Activated naive CD4-positive, alpha-beta T cell treated with anti-CD3 and anti-CD28 coated beads, Interleukin-2, amount 50 U/mL, for 72 hours (primary cell): ENCODE measurements around the gene ELP1. TPM values are rescaled to one million over a fixed set of nuclear protein-coding genes. Genes with fewer than 3 reads are reported as not detected.
"Not testable (repeated sequence)": the region's sequence is repeated elsewhere in the genome, so short reads cannot be mapped to it uniquely, and the experiment has no call there.

Source experiments
- ATAC-seq, 2 donors: fragments of 150-1000 bp; cut with Tn5 transposase; 2 replicates each; pipeline ENCODE4 v1.10.0; 2021; ENCODE audit warnings: mild to moderate bottlenecking in 2 of 2, moderate library complexity in 2 of 2
- DNase-seq, 2 donors: peaks; one replicate each; pipeline ENCODE4 v3.0.0; 2021 to 2022; ENCODE audit warnings: low spot score in 2 of 2
- H3K27ac Mint-ChIP-seq, 2 donors: one replicate each; pipeline ENCODE4 v1.8.0; 2022; ENCODE audit warnings: mild to moderate bottlenecking in 2 of 2, mixed read lengths in 2 of 2
- H3K36me3 Mint-ChIP-seq, 2 donors: one replicate each; pipeline ENCODE4 v1.8.0; 2022; ENCODE audit warnings: mixed read lengths in 2 of 2
- H3K9me3 Mint-ChIP-seq, 2 donors: one replicate each; pipeline ENCODE4 v1.8.0; 2022; ENCODE audit warnings: mixed read lengths in 2 of 2
- total RNA-seq, 2 donors: library from RNA; stranded (reverse); gene quantifications; one replicate each; pipeline ENCODE4 v1.2.3, GENCODE V29; 2022

The ELP1 gene
- total RNA-seq, 2 donors from 2014 or later, result 22.0 to 32.4 TPM

DNA sequence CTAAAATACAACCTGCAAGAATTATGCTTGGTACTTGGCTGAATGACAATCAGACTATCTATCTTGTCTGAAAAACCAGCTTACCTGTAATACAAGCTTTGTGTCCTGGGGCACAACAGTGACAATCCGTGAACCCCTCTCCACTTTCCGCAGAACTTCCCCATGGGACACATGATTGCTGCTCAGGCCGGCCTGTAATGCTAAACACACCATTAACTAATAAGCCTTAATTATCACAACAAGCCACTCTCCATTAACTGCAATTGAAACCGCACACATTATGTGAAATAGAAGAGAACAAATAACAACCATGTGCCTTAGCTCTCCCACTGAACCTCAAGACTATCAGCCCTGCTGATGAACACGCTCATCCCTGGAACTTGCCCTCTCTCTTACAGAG lies 33.7 kb downstream of the ELP1 start:
- H3K36me3 Mint-ChIP-seq, result peaks cover 15 to 40% of the 10 kb centered on the region in 2 donors
- ATAC-seq, result no peak

DNA sequence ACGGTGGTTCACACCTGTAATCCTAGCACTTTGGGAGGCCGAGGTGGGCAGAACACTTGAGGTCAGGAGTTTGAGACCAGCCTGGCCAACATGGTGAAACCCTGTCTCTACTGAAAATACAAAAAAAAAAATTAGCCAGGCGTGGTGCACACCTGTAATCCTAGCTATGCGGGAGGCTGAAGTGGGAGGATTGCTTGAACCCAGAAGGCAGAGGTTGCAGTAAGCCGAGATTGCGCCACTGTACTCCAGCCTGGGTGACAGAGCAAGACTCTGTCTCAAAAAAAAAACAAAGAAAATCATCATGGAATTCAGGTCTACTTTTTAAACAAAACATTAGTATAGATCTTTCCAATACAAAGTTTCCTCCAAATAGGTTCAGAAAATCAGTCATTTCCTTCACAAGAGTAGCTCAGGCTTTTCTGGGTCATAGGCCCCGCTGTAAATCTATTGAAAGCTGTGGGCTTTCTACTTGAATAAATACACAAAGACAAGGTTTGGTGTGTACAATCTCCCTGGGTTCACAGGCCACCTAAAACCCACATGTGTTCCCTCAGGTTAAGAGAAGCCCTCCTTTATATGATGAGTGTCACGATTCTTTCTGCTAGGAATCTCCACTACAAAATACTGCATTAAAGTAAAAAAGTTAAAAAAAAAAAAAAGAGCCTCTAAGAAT lies 34.8 kb downstream of the ELP1 start:
- not testable (repeated sequence) for H3K27ac Mint-ChIP-seq, ATAC-seq, DNase-seq, H3K9me3 Mint-ChIP-seq
- H3K36me3 Mint-ChIP-seq, result peaks cover 18 to 45% of the 10 kb centered on the region in 2 donors

More for the DNA sequence above, 33.7 kb downstream of the ELP1 start:
- Mint-ChIP-seq H3K9me3 (no peaks in the 10 kb centered on the region), H3K27ac (no peak overlapping the region)
- DNase-seq, result no peak

DNA sequence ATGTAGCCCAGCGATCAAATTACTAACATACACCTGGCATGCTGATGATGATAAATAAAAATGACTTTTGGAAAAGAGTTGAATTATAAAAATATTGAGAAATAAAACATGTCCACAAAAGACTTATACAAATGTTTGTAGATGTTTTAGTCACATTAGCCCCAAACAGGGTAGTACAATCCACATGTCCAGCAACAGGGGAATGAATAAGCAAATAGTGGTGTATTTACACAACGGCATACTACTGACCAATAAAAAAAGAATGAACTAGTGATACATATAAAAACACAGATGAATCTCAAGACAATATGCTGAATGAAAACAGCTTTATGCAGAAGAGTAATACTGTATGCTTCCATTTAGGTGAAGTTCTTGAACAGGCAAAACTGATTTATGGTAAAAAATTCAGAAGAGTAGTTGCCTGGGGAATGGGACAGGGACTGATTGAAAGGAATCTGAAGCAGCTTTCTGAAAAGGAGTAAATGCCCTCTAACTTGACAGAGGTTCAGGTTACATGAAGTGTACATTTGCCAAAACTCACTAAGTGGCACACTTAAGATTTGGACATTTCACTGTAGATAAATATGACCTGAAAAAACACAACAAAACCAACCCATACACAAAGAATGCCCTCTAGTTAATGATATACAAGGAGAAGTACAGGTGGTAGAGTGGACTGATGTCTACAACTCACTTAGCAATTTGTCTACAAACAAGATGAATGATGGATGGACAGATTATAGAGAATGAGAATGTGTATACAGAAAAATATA lies 36.4 kb downstream of the ELP1 start:
- no peak for ATAC-seq
- DNase-seq, result no peak
- no peak overlapping the region for H3K27ac Mint-ChIP-seq
- peaks cover 18 to 40% of the 10 kb centered on the region in 2 donors for H3K36me3 Mint-ChIP-seq
- no peaks in the 10 kb centered on the region for H3K9me3 Mint-ChIP-seq

DNA sequence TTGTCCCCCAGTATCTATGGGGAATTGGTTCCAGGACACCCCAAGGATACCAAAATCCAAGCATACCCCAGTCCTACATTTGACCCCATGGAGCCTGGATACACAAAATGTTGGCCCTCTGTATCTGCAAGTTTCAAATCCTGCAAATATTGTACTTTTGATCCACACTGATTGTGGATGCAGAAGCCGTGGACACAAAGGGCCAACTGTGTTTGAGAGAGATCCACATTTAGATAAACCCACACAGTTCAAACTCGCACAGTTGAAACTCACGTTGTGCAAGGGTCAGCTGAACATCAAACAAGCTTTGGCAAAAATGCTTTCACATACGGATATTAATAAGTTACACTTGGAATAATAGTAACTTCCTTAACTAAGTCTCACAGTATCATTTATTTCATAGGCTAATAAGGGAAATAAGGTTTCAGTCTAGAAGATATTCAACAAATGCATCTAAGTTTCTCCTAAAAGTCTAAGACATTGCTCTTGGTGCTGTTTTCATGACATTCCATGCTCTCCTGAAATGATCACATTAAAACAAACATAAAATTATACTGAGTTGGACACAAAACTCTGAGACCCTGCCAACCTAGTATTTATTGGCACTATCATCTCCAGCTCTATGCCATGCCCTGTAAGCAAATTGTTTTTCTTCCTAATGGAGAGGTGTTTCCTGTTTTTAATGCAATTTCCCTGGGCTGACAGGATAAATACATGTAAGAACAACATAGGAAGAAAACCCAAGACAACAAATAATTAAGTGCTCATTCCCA lies 39.5 kb downstream of the ELP1 start:
- no peak for DNase-seq
- no peak for ATAC-seq
- Mint-ChIP-seq H3K36me3 (peaks cover 12 to 43% of the 10 kb centered on the region in 2 donors), H3K9me3 (no peaks in the 10 kb centered on the region), H3K27ac (peak overlapping the region in 1 of 2 donors; percentile 76)

DNA sequence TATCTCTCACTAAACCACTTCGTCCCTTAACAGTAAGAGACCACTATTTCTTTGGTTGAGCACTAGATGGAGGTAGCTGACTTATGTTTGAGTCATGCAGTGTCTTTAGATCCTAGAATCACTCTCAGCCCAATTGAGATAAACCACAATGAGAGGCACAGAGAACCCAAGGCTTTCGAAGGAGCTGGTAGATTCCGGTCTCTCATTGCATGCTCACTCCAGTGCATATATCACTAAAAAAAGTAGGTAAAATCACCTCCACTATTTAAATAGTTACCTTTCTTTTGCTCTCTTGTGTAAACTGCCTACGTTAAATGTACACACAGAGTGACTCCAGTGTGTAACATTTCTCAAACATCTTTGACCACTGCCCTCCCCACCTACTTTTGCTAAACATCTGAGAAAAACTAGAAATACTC lies 44.3 kb downstream of the ELP1 start:
- peak; percentile 16 to 32 for ATAC-seq
- Mint-ChIP-seq H3K36me3 (peaks cover 18 to 20% of the 10 kb centered on the region in 2 donors), H3K27ac (no peak overlapping the region), H3K9me3 (no peaks in the 10 kb centered on the region)
- DNase-seq, result no peak

DNA sequence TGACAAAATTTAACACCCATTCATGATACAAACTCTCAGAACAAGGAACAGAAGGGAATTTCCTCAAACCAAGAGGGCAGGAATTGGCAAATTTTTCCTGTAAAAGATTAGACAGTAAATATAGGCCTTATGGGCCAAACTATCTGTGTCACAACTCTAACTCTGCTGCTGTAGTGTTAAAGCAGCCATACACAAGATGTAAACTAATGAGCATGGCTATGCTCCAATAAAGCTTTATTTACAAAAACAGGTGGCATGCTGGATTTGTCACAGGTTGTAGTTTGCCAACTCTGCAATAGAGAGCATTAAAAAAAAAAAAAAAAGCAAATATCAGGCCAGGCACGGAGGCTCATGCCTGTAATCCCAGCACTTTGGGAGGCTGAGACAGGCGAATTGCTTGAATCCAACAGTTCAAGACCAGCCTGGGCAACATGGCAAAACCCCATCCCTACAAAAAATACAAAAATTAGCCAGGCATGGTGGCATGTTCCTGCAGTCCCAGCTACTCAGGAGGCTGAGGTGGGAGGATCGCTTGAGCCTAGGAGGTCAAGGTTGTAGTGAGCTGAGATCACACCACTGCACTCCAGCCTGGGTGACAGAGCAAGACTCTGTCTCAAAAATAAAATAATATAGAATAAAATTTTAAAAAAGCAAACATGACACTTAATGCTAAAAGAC lies 47.2 kb downstream of the ELP1 start:
- not testable (repeated sequence) for DNase-seq, H3K9me3 Mint-ChIP-seq, ATAC-seq
- H3K27ac Mint-ChIP-seq, result peak overlapping the region; percentile 84 to 88
- H3K36me3 Mint-ChIP-seq, result peaks cover 15 to 18% of the 10 kb centered on the region in 2 donors

DNA sequence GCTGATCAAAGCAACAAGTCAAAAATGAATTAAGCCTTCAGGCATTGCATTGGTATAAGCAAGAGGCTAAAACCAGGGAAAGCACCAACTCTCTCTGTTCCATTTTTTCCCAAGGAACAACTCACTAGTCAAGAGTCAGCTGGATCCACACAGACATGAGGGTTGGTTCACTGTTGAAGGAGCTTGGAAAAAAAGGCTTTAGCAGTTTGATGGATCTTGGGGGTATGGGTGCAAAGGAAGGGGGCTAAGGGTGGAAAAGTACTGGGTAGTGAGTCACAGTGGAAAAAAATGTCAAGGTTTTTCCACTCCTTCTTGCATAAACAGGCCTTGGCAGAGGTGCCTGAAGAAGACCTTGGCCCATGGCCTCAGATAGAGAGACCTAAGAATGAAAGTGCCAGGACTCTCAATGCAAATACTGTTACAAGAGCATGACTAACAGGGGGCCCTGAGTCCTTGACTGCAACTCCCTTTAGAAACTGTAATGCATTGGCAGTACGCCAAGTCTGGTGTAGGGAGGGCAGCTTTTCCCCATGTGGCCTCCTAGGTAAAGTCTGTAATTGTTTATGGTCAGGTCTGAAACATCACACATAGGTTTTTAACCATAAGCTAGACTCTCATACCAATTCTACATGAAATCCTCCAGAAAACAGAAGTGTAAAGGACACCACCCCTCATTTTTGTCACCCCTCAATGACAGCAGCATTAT lies 48.1 kb downstream of the ELP1 start:
- H3K9me3 Mint-ChIP-seq, result no peaks in the 10 kb centered on the region
- DNase-seq, result peak; percentile 60 to 70
- ATAC-seq, result peak; percentile 99
- H3K36me3 Mint-ChIP-seq, result peaks cover 10 to 18% of the 10 kb centered on the region in 2 donors
- peak overlapping the region; percentile 84 to 88 for H3K27ac Mint-ChIP-seq

DNA sequence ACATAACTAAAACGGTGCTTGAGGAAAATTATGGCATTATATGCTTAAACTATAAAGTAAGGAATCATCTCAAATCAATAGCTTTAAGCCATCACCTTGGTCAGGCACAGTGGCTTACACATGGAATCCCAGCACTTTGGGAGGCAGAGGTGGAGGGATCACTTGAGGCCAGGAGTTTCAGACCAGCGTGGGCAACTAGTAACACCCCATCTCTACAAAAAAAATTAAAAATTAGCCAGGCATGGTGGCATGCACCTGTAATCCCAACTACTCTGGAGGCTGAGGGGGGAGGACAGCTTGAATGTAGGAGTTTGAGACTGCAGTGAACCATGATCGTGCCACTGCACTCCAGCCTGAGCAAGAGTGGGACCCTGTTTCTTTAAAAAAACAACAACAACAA lies 49.2 kb downstream of the ELP1 start:
- DNase-seq, result no peak
- no peak for ATAC-seq
- peaks cover 6 to 18% of the 10 kb centered on the region in 2 donors for H3K36me3 Mint-ChIP-seq
- no peaks in the 10 kb centered on the region for H3K9me3 Mint-ChIP-seq
- H3K27ac Mint-ChIP-seq, result peak overlapping the region; percentile 65 to 84

DNA sequence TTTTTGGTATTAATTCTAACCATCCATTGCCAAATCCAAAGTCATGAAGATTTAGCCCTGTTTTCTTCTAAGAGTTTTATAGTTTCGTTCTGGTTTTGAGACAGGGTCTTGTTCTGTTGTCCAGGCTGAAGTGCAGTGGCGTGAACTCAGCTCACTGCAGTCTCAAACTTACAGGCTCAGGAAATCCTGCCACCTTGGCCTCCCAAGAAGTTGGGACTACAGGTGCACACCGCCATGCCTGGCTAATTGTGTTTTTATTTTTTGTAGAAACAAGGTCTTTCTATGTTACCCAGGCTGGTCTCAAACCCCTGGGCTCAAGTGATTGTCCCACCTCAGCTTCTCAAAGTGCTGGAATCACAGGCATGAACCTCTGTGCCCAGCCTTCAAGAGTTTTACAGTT lies 50.8 kb downstream of the ELP1 start:
- no peak for ATAC-seq
- DNase-seq, result no peak
- Mint-ChIP-seq H3K36me3 (peaks cover 6 to 24% of the 10 kb centered on the region in 2 donors), H3K27ac (no peak overlapping the region), H3K9me3 (no peaks in the 10 kb centered on the region)

DNA sequence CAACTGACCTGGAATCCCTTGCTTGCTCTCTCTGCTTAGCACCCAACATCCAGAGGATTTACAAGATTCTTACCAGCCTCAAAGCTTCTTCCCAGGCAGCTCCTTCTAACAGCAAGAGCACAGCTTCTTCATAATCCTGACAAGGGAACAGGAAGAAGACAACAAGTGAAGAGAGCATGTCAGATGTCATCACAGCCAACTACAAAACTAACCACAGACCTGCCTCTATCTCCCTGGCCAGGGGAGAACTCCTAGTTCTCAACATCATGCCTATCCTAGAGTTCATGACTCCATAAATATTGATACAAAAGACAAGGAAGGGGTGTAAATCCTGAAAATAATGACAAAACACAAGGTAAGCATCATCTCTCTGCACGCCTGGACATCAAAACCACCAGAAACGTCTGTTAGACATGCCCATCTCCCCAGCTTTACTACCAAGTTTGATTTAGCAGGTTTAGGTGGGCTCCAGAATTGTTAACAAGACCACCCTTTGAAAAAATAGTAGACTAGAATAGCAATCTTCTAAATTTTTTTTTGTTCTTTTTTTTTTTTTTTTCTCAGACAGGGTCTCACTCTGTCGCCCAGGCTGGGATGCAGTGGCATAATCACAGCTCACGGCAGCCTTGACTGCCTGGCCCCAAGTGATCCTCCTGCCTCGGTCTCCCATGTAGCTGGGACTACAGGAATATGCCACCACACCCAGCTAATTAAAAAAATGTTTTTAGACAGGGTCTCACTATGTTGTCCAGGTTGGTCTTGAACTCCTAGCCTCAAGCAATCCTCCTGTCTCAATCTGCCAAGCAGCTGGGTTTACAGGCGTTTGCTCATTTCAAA lies 51.7 kb downstream of the ELP1 start:
- Mint-ChIP-seq H3K27ac (no peak overlapping the region), H3K9me3 (no peaks in the 10 kb centered on the region), H3K36me3 (peaks cover 6 to 23% of the 10 kb centered on the region in 2 donors)
- ATAC-seq (no peak), DNase-seq (no peak)

DNA sequence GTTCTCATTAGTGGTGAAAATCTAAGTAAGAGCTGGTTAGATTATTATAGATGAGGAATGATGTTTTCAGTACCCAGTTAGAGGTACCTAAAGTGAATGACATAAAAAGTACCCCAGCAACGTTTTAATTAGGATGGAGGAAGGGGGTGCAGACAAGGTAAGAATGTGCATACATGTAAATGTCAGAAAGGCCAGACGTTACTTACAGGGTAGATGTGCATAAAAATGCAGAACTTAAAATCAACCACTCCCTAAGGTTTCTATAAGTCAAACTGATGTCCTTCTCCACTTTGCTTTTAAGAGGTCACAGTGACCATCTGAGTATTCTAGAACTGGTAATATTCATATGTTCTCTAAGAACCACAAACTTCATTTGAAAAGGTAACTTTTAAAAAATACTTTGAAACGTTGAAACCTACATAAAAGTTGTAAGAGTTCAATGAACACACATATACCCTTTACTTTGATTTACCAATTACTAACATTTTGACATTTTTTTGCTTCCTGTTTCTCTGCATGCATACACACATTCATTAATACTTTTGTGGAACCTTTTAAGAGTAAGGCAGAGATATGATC lies 53.1 kb downstream of the ELP1 start:
- no peak for DNase-seq
- no peak overlapping the region for H3K27ac Mint-ChIP-seq
- H3K9me3 Mint-ChIP-seq, result no peaks in the 10 kb centered on the region
- ATAC-seq, result no peak
- peaks cover under 1 to 19% of the 10 kb centered on the region in 2 donors for H3K36me3 Mint-ChIP-seq

DNA sequence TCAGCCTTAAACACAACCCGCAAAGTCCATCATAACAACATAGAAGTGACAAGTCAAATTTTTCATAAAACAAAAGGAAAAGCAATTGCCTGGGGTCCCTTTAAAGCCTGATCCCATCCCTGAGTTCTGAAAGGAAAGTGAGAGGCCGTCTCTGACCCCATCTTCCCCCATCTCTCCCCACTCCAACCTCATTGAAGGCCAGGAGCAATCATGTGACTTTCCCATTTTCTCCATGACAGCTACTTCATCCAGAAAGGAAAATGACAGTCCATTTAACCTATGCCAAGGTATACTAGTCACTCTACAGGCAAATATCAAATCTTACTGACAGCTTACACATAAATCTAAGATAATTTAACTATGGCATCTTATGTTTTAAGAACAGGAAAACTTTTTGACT lies 56.4 kb downstream of the ELP1 start:
- Mint-ChIP-seq H3K27ac (peak overlapping the region in 1 of 2 donors; percentile 80), H3K36me3 (peaks cover 4 to 36% of the 10 kb centered on the region in 2 donors), H3K9me3 (no peaks in the 10 kb centered on the region)
- ATAC-seq, result no peak
- no peak for DNase-seq

DNA sequence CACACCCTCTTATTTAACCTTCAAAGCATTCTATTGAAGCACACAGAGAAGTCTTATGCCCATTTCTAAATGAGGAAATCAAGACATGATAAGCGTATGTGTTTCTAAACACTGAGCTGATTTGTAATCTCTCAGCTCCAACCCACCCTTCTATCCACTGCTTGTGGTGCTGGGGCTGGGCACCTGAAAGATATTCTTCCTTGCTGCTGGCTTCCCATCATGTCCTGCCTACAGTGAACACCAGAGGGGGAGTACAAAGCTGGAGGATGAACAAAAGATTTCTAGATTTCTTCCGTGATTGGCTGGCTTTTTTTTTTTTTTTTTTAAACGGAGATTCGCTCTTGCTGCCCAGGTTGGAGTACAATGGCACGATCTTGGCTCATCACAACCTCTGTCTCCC lies 57.5 kb downstream of the ELP1 start:
- Mint-ChIP-seq H3K27ac (peak overlapping the region in 1 of 2 donors; percentile 56), H3K36me3 (peaks cover 10 to 46% of the 10 kb centered on the region in 2 donors), H3K9me3 (no peaks in the 10 kb centered on the region)
- no peak for ATAC-seq
- no peak for DNase-seq

DNA sequence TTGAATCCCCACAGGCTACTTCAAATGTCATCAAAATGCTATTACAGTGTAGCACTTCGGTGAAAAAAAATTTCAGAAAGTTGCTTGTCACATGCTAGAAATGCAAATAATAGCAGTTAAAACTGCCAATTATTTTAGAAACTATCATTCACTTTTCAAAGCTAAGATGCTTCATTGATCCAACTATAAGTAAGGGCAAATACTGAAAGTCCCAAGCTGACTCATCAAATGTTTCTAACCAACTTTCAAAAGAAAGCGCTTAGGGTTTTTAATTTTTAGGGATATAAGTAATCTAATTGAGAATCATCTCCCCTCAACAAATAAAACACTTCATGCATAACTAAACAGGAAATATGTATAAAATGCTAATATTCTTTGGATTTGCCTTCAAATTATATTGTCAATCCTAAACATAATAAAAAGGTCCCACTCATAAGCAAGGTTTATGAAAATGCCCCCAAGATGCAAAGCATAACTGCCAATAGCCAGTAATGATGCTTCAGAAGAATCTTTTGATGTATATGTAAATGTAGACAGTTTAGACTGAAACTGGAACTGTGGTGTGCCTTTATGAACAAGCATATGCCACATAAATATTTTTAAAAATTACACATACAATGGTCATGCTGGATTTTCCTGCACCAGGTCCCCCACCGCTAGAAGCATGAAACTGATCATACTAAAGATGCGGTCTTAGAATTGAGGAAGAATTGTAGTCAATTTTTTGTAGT lies 59.7 kb downstream of the ELP1 start:
- Mint-ChIP-seq H3K9me3 (no peaks in the 10 kb centered on the region), H3K36me3 (peaks cover 21 to 62% of the 10 kb centered on the region in 2 donors), H3K27ac (no peak overlapping the region)
- DNase-seq, result no peak
- ATAC-seq, result peak in 1 of 2 donors; percentile 51
